ENCODE data around the gene POU4F2.

DNA sequence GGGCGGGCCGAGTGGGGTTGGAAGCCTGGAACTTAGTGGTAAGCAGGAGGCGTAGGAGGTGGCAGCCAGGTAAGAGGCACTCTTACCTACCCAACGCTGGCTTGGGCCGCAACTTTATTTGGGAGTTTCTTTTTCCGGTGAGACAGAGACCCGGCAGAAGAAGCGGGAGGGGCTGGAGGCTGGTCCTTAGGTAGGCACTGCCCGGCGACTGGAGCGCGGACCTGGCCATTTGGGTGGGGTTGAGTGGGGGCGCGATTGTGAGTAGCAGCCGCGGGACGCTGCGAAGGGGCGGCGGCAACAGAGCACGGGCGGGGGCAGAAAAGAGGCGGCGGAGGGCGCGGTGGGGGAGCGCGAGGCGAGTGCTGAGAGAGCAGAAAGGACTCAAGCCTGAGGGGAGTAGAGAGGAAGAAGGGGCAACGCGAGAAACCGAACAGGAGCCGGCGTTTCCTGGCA, 334 bp upstream of the POU4F2 start:
- TF ChIP-seq, protein P1, sequence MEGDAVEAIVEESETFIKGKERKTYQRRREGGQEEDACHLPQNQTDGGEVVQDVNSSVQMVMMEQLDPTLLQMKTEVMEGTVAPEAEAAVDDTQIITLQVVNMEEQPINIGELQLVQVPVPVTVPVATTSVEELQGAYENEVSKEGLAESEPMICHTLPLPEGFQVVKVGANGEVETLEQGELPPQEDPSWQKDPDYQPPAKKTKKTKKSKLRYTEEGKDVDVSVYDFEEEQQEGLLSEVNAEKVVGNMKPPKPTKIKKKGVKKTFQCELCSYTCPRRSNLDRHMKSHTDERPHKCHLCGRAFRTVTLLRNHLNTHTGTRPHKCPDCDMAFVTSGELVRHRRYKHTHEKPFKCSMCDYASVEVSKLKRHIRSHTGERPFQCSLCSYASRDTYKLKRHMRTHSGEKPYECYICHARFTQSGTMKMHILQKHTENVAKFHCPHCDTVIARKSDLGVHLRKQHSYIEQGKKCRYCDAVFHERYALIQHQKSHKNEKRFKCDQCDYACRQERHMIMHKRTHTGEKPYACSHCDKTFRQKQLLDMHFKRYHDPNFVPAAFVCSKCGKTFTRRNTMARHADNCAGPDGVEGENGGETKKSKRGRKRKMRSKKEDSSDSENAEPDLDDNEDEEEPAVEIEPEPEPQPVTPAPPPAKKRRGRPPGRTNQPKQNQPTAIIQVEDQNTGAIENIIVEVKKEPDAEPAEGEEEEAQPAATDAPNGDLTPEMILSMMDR (IDR thresholded peaks at IDR 0.05), result no peak
- TF ChIP-seq, protein P2, sequence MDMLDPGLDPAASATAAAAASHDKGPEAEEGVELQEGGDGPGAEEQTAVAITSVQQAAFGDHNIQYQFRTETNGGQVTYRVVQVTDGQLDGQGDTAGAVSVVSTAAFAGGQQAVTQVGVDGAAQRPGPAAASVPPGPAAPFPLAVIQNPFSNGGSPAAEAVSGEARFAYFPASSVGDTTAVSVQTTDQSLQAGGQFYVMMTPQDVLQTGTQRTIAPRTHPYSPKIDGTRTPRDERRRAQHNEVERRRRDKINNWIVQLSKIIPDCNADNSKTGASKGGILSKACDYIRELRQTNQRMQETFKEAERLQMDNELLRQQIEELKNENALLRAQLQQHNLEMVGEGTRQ (CRISPR knock-in tag; IDR thresholded peaks at IDR 0.05), result no peak
- no peak for TF ChIP-seq CBFB (CRISPR knock-in tag; IDR thresholded peaks at IDR 0.05; ENCODE audit: low read depth)
- no peak for TF ChIP-seq CREM (CRISPR knock-in tag; IDR thresholded peaks at IDR 0.05)
- TF ChIP-seq, protein P3, sequence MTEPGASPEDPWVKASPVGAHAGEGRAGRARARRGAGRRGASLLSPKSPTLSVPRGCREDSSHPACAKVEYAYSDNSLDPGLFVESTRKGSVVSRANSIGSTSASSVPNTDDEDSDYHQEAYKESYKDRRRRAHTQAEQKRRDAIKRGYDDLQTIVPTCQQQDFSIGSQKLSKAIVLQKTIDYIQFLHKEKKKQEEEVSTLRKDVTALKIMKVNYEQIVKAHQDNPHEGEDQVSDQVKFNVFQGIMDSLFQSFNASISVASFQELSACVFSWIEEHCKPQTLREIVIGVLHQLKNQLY (CRISPR knock-in tag; IDR thresholded peaks at IDR 0.05), result no peak
- TF ChIP-seq ATF1 (CRISPR knock-in tag; IDR thresholded peaks at IDR 0.05), result no peak
- TF ChIP-seq, protein P4, sequence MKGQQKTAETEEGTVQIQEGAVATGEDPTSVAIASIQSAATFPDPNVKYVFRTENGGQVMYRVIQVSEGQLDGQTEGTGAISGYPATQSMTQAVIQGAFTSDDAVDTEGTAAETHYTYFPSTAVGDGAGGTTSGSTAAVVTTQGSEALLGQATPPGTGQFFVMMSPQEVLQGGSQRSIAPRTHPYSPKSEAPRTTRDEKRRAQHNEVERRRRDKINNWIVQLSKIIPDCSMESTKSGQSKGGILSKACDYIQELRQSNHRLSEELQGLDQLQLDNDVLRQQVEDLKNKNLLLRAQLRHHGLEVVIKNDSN (CRISPR knock-in tag; IDR thresholded peaks at IDR 0.05), result no peak
- no peak for TF ChIP-seq TCF7 (CRISPR knock-in tag; IDR thresholded peaks at IDR 0.05; ENCODE audit: low read depth)
- TF ChIP-seq, protein P5, sequence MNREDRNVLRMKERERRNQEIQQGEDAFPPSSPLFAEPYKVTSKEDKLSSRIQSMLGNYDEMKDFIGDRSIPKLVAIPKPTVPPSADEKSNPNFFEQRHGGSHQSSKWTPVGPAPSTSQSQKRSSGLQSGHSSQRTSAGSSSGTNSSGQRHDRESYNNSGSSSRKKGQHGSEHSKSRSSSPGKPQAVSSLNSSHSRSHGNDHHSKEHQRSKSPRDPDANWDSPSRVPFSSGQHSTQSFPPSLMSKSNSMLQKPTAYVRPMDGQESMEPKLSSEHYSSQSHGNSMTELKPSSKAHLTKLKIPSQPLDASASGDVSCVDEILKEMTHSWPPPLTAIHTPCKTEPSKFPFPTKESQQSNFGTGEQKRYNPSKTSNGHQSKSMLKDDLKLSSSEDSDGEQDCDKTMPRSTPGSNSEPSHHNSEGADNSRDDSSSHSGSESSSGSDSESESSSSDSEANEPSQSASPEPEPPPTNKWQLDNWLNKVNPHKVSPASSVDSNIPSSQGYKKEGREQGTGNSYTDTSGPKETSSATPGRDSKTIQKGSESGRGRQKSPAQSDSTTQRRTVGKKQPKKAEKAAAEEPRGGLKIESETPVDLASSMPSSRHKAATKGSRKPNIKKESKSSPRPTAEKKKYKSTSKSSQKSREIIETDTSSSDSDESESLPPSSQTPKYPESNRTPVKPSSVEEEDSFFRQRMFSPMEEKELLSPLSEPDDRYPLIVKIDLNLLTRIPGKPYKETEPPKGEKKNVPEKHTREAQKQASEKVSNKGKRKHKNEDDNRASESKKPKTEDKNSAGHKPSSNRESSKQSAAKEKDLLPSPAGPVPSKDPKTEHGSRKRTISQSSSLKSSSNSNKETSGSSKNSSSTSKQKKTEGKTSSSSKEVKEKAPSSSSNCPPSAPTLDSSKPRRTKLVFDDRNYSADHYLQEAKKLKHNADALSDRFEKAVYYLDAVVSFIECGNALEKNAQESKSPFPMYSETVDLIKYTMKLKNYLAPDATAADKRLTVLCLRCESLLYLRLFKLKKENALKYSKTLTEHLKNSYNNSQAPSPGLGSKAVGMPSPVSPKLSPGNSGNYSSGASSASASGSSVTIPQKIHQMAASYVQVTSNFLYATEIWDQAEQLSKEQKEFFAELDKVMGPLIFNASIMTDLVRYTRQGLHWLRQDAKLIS (CRISPR knock-in tag; IDR thresholded peaks at IDR 0.05; ENCODE audit: borderline replicate concordance), result no peak
- TF ChIP-seq ZNF423 (CRISPR knock-in tag; IDR thresholded peaks at IDR 0.05), result no peak
- TF ChIP-seq, protein P6, sequence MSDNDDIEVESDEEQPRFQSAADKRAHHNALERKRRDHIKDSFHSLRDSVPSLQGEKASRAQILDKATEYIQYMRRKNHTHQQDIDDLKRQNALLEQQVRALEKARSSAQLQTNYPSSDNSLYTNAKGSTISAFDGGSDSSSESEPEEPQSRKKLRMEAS (CRISPR knock-in tag; IDR thresholded peaks at IDR 0.05), result no peak
